Transverse colon (tissue), 3 donors: Measurements from ENCODE around the gene DGUOK.

Source experiments
- EP300 ChIP-seq: sonication (generic); formaldehyde crosslinking; IDR thresholded peaks from one replicate; pipeline ENCODE4 v1.6.1; 2017; ENCODE audit warnings: antibody characterized with exemption, low read depth
- TF ChIP-seq, protein P1 (sequence below), 5 experiments: fragments of 200-600 bp in 3 of 5; fragments of 450-650 bp in 2 of 5; sonication (generic) in 3 of 5; IDR thresholded peaks; 1 replicate in 2 of 5; 2 replicates in 3 of 5; pipeline ENCODE4 v1.5.1; 2016 to 2017; ENCODE audit warnings: antibody characterized with exemption in 5 of 5, inconsistent platforms in 3 of 5, mild to moderate bottlenecking in 2 of 5, moderate library complexity in 1 of 5

DNA sequence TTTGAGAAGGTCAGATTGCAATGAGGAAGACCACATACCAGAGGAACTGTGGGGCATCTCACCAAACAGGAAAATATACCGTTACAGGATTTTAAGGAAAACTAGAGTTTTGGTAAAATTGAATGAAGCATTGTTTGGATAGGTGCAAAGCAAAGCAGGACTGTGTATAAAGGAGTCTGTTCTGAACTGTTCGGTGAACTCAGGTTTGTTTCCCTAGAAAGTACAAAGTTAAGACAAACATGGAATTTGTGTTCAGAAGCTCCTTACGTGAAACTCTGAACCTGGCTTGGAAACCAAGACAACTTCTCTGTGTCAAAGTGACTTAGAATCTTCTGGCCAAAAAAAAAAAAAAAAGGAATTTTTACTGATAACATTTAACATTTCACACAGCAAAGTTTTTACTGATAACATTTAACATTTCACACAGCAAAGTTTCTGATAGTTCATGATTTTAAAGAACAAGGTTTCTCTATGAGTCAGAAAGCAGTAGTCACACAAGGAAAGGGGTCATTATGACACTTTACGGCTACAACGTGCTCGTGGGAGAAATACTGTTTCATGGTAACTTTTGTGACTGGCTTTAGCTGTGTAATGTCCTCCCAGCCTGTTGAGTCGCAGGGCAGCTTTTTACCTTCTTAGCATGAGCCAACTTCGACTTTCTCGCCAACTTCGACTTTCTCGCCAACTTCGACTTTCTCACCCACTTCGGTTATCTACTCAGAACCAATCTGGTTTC is 36.9 kb downstream of the DGUOK start:
- TF ChIP-seq, protein P1, sequence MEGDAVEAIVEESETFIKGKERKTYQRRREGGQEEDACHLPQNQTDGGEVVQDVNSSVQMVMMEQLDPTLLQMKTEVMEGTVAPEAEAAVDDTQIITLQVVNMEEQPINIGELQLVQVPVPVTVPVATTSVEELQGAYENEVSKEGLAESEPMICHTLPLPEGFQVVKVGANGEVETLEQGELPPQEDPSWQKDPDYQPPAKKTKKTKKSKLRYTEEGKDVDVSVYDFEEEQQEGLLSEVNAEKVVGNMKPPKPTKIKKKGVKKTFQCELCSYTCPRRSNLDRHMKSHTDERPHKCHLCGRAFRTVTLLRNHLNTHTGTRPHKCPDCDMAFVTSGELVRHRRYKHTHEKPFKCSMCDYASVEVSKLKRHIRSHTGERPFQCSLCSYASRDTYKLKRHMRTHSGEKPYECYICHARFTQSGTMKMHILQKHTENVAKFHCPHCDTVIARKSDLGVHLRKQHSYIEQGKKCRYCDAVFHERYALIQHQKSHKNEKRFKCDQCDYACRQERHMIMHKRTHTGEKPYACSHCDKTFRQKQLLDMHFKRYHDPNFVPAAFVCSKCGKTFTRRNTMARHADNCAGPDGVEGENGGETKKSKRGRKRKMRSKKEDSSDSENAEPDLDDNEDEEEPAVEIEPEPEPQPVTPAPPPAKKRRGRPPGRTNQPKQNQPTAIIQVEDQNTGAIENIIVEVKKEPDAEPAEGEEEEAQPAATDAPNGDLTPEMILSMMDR (IDR thresholded peaks at IDR 0.05): no peak
- TF ChIP-seq EP300: no peak
